HEK293 (cell line): ENCODE data around the gene SLC47A2.
A peak's percentile ranks its signal among the peaks of the same experiment; 100 is the strongest.

Experiments used
- ATF2 ChIP-seq: fragments of 450-650 bp; formaldehyde crosslinking; IDR thresholded peaks from 2 replicates; pipeline ENCODE4 v1.5.1; 2016; ENCODE audit warnings: missing biosample characterization, missing genetic modification characterization, low read depth
- EGR2 ChIP-seq: fragments of 450-650 bp; formaldehyde crosslinking; IDR thresholded peaks from 2 replicates; pipeline ENCODE4 v1.5.1; 2016; ENCODE audit warnings: low read depth, missing biosample characterization, missing genetic modification characterization
- MYNN ChIP-seq: fragments of 450-650 bp; formaldehyde crosslinking; IDR thresholded peaks from 2 replicates; pipeline ENCODE4 v1.5.1; 2016; ENCODE audit warnings: missing biosample characterization, missing genetic modification characterization, borderline replicate concordance
- PATZ1 ChIP-seq: fragments of 450-650 bp; formaldehyde crosslinking; IDR thresholded peaks from 2 replicates; pipeline ENCODE4 v1.5.1; 2016; ENCODE audit warnings: missing biosample characterization, missing genetic modification characterization
- PBX3 ChIP-seq: sonication (generic); formaldehyde crosslinking; IDR thresholded peaks from 2 replicates; pipeline ENCODE4 v1.8.1; 2022; ENCODE audit warnings: mild to moderate bottlenecking, moderate library complexity, missing genetic modification reagents
- ZBTB21 ChIP-seq: fragments of 450-650 bp; formaldehyde crosslinking; IDR thresholded peaks from 2 replicates; pipeline ENCODE4 v1.5.1; 2017; ENCODE audit warnings: missing biosample characterization, missing genetic modification characterization
- ZNF10 ChIP-seq: fragments of 450-650 bp; formaldehyde crosslinking; IDR thresholded peaks from 2 replicates; pipeline ENCODE4 v1.5.1; 2017; ENCODE audit warnings: missing biosample characterization, missing genetic modification characterization
- ZNF140 ChIP-seq: fragments of 450-650 bp; formaldehyde crosslinking; IDR thresholded peaks from 2 replicates; pipeline ENCODE4 v1.5.1; 2016; ENCODE audit warnings: missing biosample characterization, missing genetic modification characterization
- ZNF148 ChIP-seq: fragments of 450-650 bp; formaldehyde crosslinking; IDR thresholded peaks from 2 replicates; pipeline ENCODE4 v1.5.0; 2017; ENCODE audit warnings: missing biosample characterization, missing genetic modification characterization, borderline replicate concordance
- ZNF202 ChIP-seq: fragments of 450-650 bp; formaldehyde crosslinking; IDR thresholded peaks from 2 replicates; pipeline ENCODE4 v1.5.1; 2016; ENCODE audit warnings: missing biosample characterization, missing genetic modification characterization, borderline replicate concordance
- ZNF24 ChIP-seq: fragments of 450-650 bp; formaldehyde crosslinking; IDR thresholded peaks from 2 replicates; pipeline ENCODE4 v1.5.1; 2016; ENCODE audit warnings: missing biosample characterization, missing genetic modification characterization
- ZNF26 ChIP-seq: fragments of 450-650 bp; formaldehyde crosslinking; IDR thresholded peaks from 2 replicates; pipeline ENCODE4 v1.5.1; 2016; ENCODE audit warnings: missing biosample characterization, missing genetic modification characterization
- ZNF341 ChIP-seq: fragments of 450-650 bp; formaldehyde crosslinking; IDR thresholded peaks from 2 replicates; pipeline ENCODE4; 2016; ENCODE audit warnings: low read depth, missing biosample characterization, missing genetic modification characterization
- ZNF354C ChIP-seq: fragments of 450-650 bp; formaldehyde crosslinking; IDR thresholded peaks from 2 replicates; pipeline ENCODE4 v1.5.1; 2016; ENCODE audit warnings: missing biosample characterization, missing genetic modification characterization, low read depth, borderline replicate concordance
- ZNF423 ChIP-seq: fragments of 450-650 bp; formaldehyde crosslinking; IDR thresholded peaks from 2 replicates; pipeline ENCODE4 v1.5.1; 2016; ENCODE audit warnings: missing biosample characterization, missing genetic modification characterization
- ZNF426 ChIP-seq: fragments of 450-650 bp; formaldehyde crosslinking; IDR thresholded peaks from 2 replicates; pipeline ENCODE4 v1.5.1; 2017; ENCODE audit warnings: missing biosample characterization, missing genetic modification characterization, mild to moderate bottlenecking, inconsistent platforms, moderate library complexity
- ZNF473 ChIP-seq: fragments of 450-650 bp; formaldehyde crosslinking; IDR thresholded peaks from 2 replicates; pipeline ENCODE4 v1.5.1; 2017; ENCODE audit warnings: missing biosample characterization, missing genetic modification characterization
- ZNF514 ChIP-seq: fragments of 450-650 bp; formaldehyde crosslinking; IDR thresholded peaks from 2 replicates; pipeline ENCODE4 v1.5.1; 2016; ENCODE audit warnings: missing biosample characterization, missing genetic modification characterization
- ZNF548 ChIP-seq: fragments of 450-650 bp; formaldehyde crosslinking; IDR thresholded peaks from 2 replicates; pipeline ENCODE4 v1.5.1; 2016; ENCODE audit warnings: missing biosample characterization, missing genetic modification characterization
- ZNF549 ChIP-seq: fragments of 450-650 bp; IDR thresholded peaks from 2 replicates; pipeline ENCODE4 v1.5.1; 2018; ENCODE audit warnings: missing biosample characterization, missing genetic modification characterization, mild to moderate bottlenecking, inconsistent platforms, moderate library complexity
- ZNF623 ChIP-seq: fragments of 450-650 bp; formaldehyde crosslinking; IDR thresholded peaks from 2 replicates; pipeline ENCODE4 v1.5.1; 2016; ENCODE audit warnings: missing biosample characterization, missing genetic modification characterization
- ZNF785 ChIP-seq: fragments of 450-650 bp; formaldehyde crosslinking; IDR thresholded peaks from 2 replicates; pipeline ENCODE4 v1.5.1; 2016; ENCODE audit warnings: missing biosample characterization, missing genetic modification characterization
- ZSCAN23 ChIP-seq: fragments of 450-650 bp; formaldehyde crosslinking; IDR thresholded peaks from 2 replicates; pipeline ENCODE4 v1.5.1; 2016; ENCODE audit warnings: missing biosample characterization, missing genetic modification characterization
- TF ChIP-seq, protein P1 (sequence below): fragments of 450-650 bp; formaldehyde crosslinking; IDR thresholded peaks from 2 replicates; pipeline ENCODE4 v1.5.1; 2016; ENCODE audit warnings: missing biosample characterization, missing genetic modification characterization, borderline replicate concordance
- TF ChIP-seq, protein P2 (sequence below): fragments of 450-650 bp; formaldehyde crosslinking; IDR thresholded peaks from 2 replicates; pipeline ENCODE4 v1.5.1; 2017; ENCODE audit warnings: missing biosample characterization, mild to moderate bottlenecking, missing genetic modification characterization, moderate library complexity
- TF ChIP-seq, protein P3 (sequence below): fragments of 450-650 bp; formaldehyde crosslinking; IDR thresholded peaks from 2 replicates; pipeline ENCODE4 v1.5.1; 2017; ENCODE audit warnings: missing biosample characterization, missing genetic modification characterization

The SLC47A2 gene

DNA sequence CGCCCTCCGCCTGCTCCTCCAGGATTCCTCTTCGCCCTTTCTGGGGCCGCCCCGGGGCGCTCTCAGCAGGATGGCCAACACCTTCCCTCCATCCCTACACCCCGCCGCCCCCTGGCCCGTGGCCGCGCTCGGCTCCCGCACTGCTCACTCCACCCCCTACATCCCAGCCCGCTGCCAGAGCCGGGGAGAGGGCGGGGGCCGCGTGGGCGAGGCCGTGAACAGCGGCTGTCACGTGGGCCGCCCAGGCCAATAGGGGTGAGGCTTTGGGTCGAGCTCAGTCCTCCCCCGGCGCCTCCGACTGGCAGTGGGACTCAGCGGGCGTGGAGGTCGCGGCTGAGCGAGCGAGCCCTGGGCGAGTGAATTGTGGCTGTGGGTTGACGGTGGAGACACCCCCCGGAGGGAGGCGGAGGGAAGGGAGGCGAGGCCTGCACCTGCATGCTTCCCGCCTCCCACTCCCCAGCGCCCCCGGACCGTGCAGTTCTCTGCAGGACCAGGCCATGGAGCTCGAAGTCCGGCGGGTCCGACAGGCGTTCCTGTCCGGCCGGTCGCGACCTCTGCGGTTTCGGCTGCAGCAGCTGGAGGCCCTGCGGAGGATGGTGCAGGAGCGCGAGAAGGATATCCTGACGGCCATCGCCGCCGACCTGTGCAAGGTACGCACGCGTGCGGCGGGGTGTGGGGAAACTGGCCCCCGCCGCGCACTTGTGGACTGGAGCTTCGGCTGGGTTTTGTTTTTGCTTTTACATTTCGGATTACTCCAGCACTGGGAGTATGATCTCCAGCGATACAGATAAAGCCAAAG is 67.7 kb downstream of the SLC47A2 start, which contains the start of gene ALDH3A2 (continued):
- peak; percentile 91 for TF ChIP-seq PBX3 (CRISPR knock-in tag)
- TF ChIP-seq ZNF202 (tag by site-specific recombination): no peak
- no peak for TF ChIP-seq ZNF785
- no peak for TF ChIP-seq ZNF140
- TF ChIP-seq, protein P1, sequence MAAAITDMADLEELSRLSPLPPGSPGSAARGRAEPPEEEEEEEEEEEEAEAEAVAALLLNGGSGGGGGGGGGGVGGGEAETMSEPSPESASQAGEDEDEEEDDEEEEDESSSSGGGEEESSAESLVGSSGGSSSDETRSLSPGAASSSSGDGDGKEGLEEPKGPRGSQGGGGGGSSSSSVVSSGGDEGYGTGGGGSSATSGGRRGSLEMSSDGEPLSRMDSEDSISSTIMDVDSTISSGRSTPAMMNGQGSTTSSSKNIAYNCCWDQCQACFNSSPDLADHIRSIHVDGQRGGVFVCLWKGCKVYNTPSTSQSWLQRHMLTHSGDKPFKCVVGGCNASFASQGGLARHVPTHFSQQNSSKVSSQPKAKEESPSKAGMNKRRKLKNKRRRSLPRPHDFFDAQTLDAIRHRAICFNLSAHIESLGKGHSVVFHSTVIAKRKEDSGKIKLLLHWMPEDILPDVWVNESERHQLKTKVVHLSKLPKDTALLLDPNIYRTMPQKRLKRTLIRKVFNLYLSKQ (tag by site-specific recombination): no peak
- TF ChIP-seq ZNF623: no peak
- TF ChIP-seq ZNF426 (tag by site-specific recombination): no peak
- no peak for TF ChIP-seq ZBTB21 (tag by site-specific recombination)
- TF ChIP-seq ZNF10 (tag by site-specific recombination): peak; percentile 61; the same call in 1 of the 2 replicates
- peak; percentile 99 for TF ChIP-seq EGR2 (tag by site-specific recombination)
- no peak for TF ChIP-seq ATF2 (tag by site-specific recombination)
- TF ChIP-seq ZNF549 (tag by site-specific recombination): no peak
- no peak for TF ChIP-seq ZNF354C (tag by site-specific recombination)
- no peak for TF ChIP-seq ZNF148
- TF ChIP-seq, protein P2, sequence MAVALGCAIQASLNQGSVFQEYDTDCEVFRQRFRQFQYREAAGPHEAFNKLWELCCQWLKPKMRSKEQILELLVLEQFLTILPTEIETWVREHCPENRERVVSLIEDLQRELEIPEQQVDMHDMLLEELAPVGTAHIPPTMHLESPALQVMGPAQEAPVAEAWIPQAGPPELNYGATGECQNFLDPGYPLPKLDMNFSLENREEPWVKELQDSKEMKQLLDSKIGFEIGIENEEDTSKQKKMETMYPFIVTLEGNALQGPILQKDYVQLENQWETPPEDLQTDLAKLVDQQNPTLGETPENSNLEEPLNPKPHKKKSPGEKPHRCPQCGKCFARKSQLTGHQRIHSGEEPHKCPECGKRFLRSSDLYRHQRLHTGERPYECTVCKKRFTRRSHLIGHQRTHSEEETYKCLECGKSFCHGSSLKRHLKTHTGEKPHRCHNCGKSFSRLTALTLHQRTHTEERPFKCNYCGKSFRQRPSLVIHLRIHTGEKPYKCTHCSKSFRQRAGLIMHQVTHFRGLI: no peak
- no peak for TF ChIP-seq ZSCAN23 (tag by site-specific recombination)
- TF ChIP-seq, protein P3, sequence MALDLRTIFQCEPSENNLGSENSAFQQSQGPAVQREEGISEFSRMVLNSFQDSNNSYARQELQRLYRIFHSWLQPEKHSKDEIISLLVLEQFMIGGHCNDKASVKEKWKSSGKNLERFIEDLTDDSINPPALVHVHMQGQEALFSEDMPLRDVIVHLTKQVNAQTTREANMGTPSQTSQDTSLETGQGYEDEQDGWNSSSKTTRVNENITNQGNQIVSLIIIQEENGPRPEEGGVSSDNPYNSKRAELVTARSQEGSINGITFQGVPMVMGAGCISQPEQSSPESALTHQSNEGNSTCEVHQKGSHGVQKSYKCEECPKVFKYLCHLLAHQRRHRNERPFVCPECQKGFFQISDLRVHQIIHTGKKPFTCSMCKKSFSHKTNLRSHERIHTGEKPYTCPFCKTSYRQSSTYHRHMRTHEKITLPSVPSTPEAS (tag by site-specific recombination): peak; percentile 13; the same call in 1 of the 2 replicates
- TF ChIP-seq ZNF473 (tag by site-specific recombination): no peak
- TF ChIP-seq ZNF341 (tag by site-specific recombination): peak; percentile 92
- TF ChIP-seq ZNF423 (tag by site-specific recombination): peak; percentile 99
- TF ChIP-seq PATZ1 (tag by site-specific recombination): peak; percentile 99
- no peak for TF ChIP-seq ZNF548 (tag by site-specific recombination)
- TF ChIP-seq MYNN (tag by site-specific recombination): 0 out of 2 replicates have a peak, but pooled peaks have one; percentile 3
- TF ChIP-seq ZNF26 (tag by site-specific recombination): no peak
- peak; percentile 28; the same call in 1 of the 2 replicates for TF ChIP-seq ZNF24 (tag by site-specific recombination)
- no peak for TF ChIP-seq ZNF514 (tag by site-specific recombination)
